SK-N-SH treated with all-trans-retinoic acid at 6 μM for 48 hours (cell line): Measurements from ENCODE around the gene SLC1A5.

Experiments used
- ATAC-seq: fragments of 200-7000 bp; cut with Tn5 transposase; 3 replicates; pipeline ENCODE4 v1.9.1; 2020; ENCODE audit warnings: mild to moderate bottlenecking, moderate library complexity
- ARNTL ChIP-seq: fragments of 450-650 bp; formaldehyde crosslinking; IDR thresholded peaks from 2 replicates; pipeline ENCODE4 v1.5.0; 2020; ENCODE audit warnings: low read depth, mild to moderate bottlenecking, moderate library complexity, borderline replicate concordance
- CSDC2 ChIP-seq: fragments of 250-450 bp; sonication (Bioruptor Pico); IDR thresholded peaks from 2 replicates; pipeline ENCODE4 v1.5.0; 2020; ENCODE audit warnings: mild to moderate bottlenecking, moderate library complexity
- CSRNP3 ChIP-seq: fragments of 250-450 bp; sonication (Bioruptor Pico); IDR thresholded peaks from 2 replicates; pipeline ENCODE4 v1.5.1; 2021; ENCODE audit warnings: mild to moderate bottlenecking, moderate library complexity
- GLIS3 ChIP-seq: fragments of 250-450 bp; sonication (Bioruptor Pico); IDR thresholded peaks from 2 replicates; pipeline ENCODE4 v1.5.0; 2020; ENCODE audit warnings: mild to moderate bottlenecking, moderate library complexity
- ISL1 ChIP-seq: fragments of 250-450 bp; sonication (Bioruptor Pico); IDR thresholded peaks from 2 replicates; pipeline ENCODE4 v2.1.2; 2022; ENCODE audit warnings: mild to moderate bottlenecking, moderate library complexity
- PATZ1 ChIP-seq: fragments of 250-450 bp; sonication (Bioruptor Pico); IDR thresholded peaks from 2 replicates; pipeline ENCODE4 v1.8.0; 2020; ENCODE audit warnings: mild to moderate bottlenecking, moderate library complexity, borderline replicate concordance
- PPARA ChIP-seq: fragments of 250-450 bp; sonication (Bioruptor Pico); IDR thresholded peaks from 2 replicates; pipeline ENCODE4 v1.5.0; 2020; ENCODE audit warnings: mild to moderate bottlenecking, borderline replicate concordance
- RARB ChIP-seq: fragments of 250-450 bp; sonication (Bioruptor Pico); IDR thresholded peaks from 2 replicates; pipeline ENCODE4 v1.8.0; 2021; ENCODE audit warnings: mild to moderate bottlenecking, moderate library complexity
- SNAI2 ChIP-seq: fragments of 250-450 bp; sonication (Bioruptor Pico); IDR thresholded peaks from 2 replicates; pipeline ENCODE4 v1.5.0; 2020; ENCODE audit warnings: mild to moderate bottlenecking, moderate library complexity
- TCF4 ChIP-seq: fragments of 250-450 bp; sonication (Bioruptor Pico); IDR thresholded peaks from 2 replicates; pipeline ENCODE4 v1.8.0; 2021; ENCODE audit warnings: mild to moderate bottlenecking, moderate library complexity, borderline replicate concordance
- TOX ChIP-seq: fragments of 250-450 bp; sonication (Bioruptor Pico); IDR thresholded peaks from 2 replicates; pipeline ENCODE4 v1.8.0; 2021; ENCODE audit warnings: mild to moderate bottlenecking, moderate library complexity, borderline replicate concordance
- TSHZ2 ChIP-seq: fragments of 250-450 bp; sonication (Bioruptor Pico); IDR thresholded peaks from 2 replicates; pipeline ENCODE4 v1.5.0; 2020; ENCODE audit warnings: mild to moderate bottlenecking, moderate library complexity
- ZC3H10 ChIP-seq: fragments of 250-450 bp; sonication (Bioruptor Pico); IDR thresholded peaks from 2 replicates; pipeline ENCODE4 v1.5.1; 2021; ENCODE audit warnings: mild to moderate bottlenecking, moderate library complexity
- ZFP3 ChIP-seq: fragments of 250-450 bp; sonication (Bioruptor Pico); IDR thresholded peaks from 2 replicates; pipeline ENCODE4 v1.5.0; 2020; ENCODE audit warnings: mild to moderate bottlenecking, moderate library complexity
- ZFP30 ChIP-seq: fragments of 450-650 bp; formaldehyde crosslinking; IDR thresholded peaks from 2 replicates; pipeline ENCODE4 v1.5.0; 2022; ENCODE audit warnings: mild to moderate bottlenecking, moderate library complexity
- ZNF565 ChIP-seq: fragments of 450-650 bp; formaldehyde crosslinking; conservative IDR thresholded peaks from 2 replicates; pipeline ENCODE4 v1.5.0; 2020; ENCODE audit warnings: low read depth, mild to moderate bottlenecking, moderate library complexity
- ZNF70 ChIP-seq: fragments of 450-650 bp; formaldehyde crosslinking; IDR thresholded peaks from 2 replicates; pipeline ENCODE4 v1.5.0; 2020; ENCODE audit warnings: mild to moderate bottlenecking, moderate library complexity
- ZNF8 ChIP-seq: fragments of 450-650 bp; formaldehyde crosslinking; IDR thresholded peaks from 2 replicates; pipeline ENCODE4 v1.5.0; 2020; ENCODE audit warnings: mild to moderate bottlenecking, moderate library complexity
- TF ChIP-seq, protein P1 (sequence below): fragments of 250-450 bp; sonication (Bioruptor Pico); IDR thresholded peaks from 2 replicates; pipeline ENCODE4 v1.5.1; 2020; ENCODE audit warnings: low read depth, mild to moderate bottlenecking, moderate library complexity

Gene SLC1A5

GRCh38 chr19:46821512-46822409 lies 33.4 kb upstream of the SLC1A5 start:
- no peak for ATAC-seq

GRCh38 chr19:46818812-46819211 lies 30.4 kb upstream of the SLC1A5 start:
- TF ChIP-seq PPARA (CRISPR knock-in tag), result no peak
- no peak for TF ChIP-seq ZNF565
- TF ChIP-seq ISL1 (CRISPR knock-in tag), result no peak
- peak; percentile 55 for ATAC-seq

More at GRCh38 chr19:46821512-46822409, 33.4 kb upstream of the SLC1A5 start:
- no peak for TF ChIP-seq SNAI2 (CRISPR knock-in tag)
- TF ChIP-seq ZNF8, result no peak
- no peak for TF ChIP-seq PPARA (CRISPR knock-in tag)
- TF ChIP-seq ZFP30 (CRISPR knock-in tag), result no peak
- no peak for TF ChIP-seq ZNF565
- TF ChIP-seq CSDC2 (CRISPR knock-in tag), result no peak
- TF ChIP-seq PATZ1 (CRISPR knock-in tag), result no peak
- TF ChIP-seq TCF4 (CRISPR knock-in tag), result no peak
- TF ChIP-seq, all 23 proteins: peak for 0

DNA sequence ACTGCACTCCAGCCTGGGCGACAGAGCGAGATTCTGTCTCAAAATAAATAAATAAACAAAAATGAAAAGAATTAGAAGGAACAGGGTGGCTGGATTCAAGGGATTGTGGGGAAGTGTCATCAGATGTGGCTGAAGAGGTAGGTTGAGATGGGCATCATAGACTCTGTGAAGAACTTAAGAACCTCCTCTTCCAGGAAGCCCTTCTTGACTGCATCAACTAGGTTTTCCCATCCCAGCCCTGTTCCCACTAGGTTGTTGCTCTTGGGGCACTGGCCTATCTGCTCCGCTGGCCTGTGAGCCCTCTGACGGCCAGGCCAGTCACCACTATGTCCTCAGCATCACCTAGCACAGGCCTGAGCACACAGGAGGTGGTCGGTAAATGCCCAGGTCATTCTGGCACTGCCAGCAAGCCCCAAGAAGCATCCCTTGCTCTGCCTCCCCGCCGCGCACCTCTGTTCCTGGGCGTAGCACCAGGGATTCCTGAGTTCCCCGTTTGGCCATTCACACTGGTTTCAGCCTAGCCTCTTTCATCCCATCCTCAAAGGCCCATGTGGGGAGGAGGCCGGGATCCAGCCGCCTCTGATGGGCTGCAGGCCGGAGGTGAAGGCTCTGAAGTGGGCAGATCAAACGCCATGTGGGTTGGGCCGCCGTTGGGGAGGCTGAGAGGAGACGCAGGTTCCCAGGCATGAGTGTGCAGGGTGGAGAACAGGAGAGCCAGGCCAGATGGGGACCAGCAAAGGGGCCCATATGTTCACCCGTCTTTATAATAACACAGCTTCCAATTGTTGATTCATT lies 27.6 kb upstream of the SLC1A5 start:
- no peak for ATAC-seq
- no peak for TF ChIP-seq SNAI2 (CRISPR knock-in tag)
- TF ChIP-seq, protein P1, sequence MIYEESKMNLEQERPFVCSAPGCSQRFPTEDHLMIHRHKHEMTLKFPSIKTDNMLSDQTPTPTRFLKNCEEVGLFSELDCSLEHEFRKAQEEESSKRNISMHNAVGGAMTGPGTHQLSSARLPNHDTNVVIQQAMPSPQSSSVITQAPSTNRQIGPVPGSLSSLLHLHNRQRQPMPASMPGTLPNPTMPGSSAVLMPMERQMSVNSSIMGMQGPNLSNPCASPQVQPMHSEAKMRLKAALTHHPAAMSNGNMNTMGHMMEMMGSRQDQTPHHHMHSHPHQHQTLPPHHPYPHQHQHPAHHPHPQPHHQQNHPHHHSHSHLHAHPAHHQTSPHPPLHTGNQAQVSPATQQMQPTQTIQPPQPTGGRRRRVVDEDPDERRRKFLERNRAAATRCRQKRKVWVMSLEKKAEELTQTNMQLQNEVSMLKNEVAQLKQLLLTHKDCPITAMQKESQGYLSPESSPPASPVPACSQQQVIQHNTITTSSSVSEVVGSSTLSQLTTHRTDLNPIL (CRISPR knock-in tag), result no peak
- no peak for TF ChIP-seq TSHZ2 (CRISPR knock-in tag)
- TF ChIP-seq TOX (CRISPR knock-in tag), result no peak
- no peak for TF ChIP-seq PATZ1 (CRISPR knock-in tag)
- no peak for TF ChIP-seq CSRNP3 (CRISPR knock-in tag)
- TF ChIP-seq RARB (CRISPR knock-in tag), result no peak
- TF ChIP-seq ISL1 (CRISPR knock-in tag), result no peak
- TF ChIP-seq ARNTL (CRISPR knock-in tag), result no peak
- TF ChIP-seq ZNF8, result no peak
- no peak for TF ChIP-seq ZFP3 (CRISPR knock-in tag)
- TF ChIP-seq TCF4 (CRISPR knock-in tag), result no peak
- no peak for TF ChIP-seq ZNF70 (CRISPR knock-in tag)
- no peak for TF ChIP-seq GLIS3
- no peak for TF ChIP-seq ZC3H10 (CRISPR knock-in tag)
